ENCODE measurements around the gene NONO. TPM values are rescaled to one million over a fixed set of nuclear protein-coding genes. Genes with fewer than 3 reads are reported as not detected.
A peak's percentile ranks its signal among the peaks of the same experiment; 100 is the strongest.

NONO gene
- polyA plus RNA-seq, 1 donor from 2014 or later = 444 TPM

DNA sequence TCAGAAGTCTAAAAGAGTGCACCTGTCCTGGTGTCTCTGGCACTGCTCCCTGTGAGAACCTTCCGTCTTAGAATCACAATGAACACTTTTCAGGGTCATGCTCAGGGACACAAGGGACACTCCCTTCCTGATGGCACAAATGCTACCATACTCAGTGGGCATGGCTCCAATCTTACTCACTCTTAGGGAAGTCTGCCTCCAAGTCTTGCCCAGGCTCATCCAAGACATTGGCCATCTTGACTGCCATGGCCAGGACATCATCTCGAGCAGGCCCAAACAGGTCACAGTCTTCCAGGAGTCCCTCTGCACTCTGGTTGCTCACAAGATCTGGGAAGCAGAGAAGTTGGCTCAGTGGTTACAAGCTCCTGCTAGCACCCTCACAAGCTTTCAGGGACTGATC is 38.3 kb upstream of the NONO start:
- Histone ChIP-seq H3F3A (ENCODE audit: insufficient read depth, low read length, poor library complexity, severe bottlenecking) (no peaks in the 10 kb centered on the region), H3K27me3 (ENCODE audit: insufficient read depth, low read depth, low read length) (no peaks in the 10 kb centered on the region), H3K36me3 (ENCODE audit: insufficient read depth, low read length) (no peaks in the 10 kb centered on the region), H4K20me1 (ENCODE audit: insufficient read depth) (no peaks in the 10 kb centered on the region), H2AFZ (ENCODE audit: low read depth, low read length) (no peak overlapping the region), H3K4me3 (ENCODE audit: low read length) (no peak overlapping the region), H3K79me2 (replicated peaks; ENCODE audit: insufficient read depth, low read length) (no peaks in the 10 kb centered on the region), H3K9ac (ENCODE audit: low read length) (no peak overlapping the region), H3K9me2 (ENCODE audit: insufficient read depth, low read length) (no peaks in the 10 kb centered on the region), H3K9me3 (ENCODE audit: low read length) (no peaks in the 10 kb centered on the region), H3K4me2 (ENCODE audit: low read length) (no peak overlapping the region), H3K27ac (ENCODE audit: low read length) (no peak overlapping the region)
- TF ChIP-seq, protein P1, sequence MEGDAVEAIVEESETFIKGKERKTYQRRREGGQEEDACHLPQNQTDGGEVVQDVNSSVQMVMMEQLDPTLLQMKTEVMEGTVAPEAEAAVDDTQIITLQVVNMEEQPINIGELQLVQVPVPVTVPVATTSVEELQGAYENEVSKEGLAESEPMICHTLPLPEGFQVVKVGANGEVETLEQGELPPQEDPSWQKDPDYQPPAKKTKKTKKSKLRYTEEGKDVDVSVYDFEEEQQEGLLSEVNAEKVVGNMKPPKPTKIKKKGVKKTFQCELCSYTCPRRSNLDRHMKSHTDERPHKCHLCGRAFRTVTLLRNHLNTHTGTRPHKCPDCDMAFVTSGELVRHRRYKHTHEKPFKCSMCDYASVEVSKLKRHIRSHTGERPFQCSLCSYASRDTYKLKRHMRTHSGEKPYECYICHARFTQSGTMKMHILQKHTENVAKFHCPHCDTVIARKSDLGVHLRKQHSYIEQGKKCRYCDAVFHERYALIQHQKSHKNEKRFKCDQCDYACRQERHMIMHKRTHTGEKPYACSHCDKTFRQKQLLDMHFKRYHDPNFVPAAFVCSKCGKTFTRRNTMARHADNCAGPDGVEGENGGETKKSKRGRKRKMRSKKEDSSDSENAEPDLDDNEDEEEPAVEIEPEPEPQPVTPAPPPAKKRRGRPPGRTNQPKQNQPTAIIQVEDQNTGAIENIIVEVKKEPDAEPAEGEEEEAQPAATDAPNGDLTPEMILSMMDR (IDR thresholded peaks at IDR 0.05; ENCODE audit: poor library complexity, severe bottlenecking) = no peak
- TF ChIP-seq RAD21 (conservative IDR thresholded peaks at IDR 0.05) (no peak), EP300 (conservative IDR thresholded peaks at IDR 0.05; ENCODE audit: poor library complexity, severe bottlenecking) (no peak), POLR2AphosphoS5 (IDR thresholded peaks at IDR 0.05) (no peak), MXI1 (conservative IDR thresholded peaks at IDR 0.05; ENCODE audit: poor library complexity, severe bottlenecking) (no peak)
- TF ChIP-seq, protein P2, sequence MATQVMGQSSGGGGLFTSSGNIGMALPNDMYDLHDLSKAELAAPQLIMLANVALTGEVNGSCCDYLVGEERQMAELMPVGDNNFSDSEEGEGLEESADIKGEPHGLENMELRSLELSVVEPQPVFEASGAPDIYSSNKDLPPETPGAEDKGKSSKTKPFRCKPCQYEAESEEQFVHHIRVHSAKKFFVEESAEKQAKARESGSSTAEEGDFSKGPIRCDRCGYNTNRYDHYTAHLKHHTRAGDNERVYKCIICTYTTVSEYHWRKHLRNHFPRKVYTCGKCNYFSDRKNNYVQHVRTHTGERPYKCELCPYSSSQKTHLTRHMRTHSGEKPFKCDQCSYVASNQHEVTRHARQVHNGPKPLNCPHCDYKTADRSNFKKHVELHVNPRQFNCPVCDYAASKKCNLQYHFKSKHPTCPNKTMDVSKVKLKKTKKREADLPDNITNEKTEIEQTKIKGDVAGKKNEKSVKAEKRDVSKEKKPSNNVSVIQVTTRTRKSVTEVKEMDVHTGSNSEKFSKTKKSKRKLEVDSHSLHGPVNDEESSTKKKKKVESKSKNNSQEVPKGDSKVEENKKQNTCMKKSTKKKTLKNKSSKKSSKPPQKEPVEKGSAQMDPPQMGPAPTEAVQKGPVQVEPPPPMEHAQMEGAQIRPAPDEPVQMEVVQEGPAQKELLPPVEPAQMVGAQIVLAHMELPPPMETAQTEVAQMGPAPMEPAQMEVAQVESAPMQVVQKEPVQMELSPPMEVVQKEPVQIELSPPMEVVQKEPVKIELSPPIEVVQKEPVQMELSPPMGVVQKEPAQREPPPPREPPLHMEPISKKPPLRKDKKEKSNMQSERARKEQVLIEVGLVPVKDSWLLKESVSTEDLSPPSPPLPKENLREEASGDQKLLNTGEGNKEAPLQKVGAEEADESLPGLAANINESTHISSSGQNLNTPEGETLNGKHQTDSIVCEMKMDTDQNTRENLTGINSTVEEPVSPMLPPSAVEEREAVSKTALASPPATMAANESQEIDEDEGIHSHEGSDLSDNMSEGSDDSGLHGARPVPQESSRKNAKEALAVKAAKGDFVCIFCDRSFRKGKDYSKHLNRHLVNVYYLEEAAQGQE (IDR thresholded peaks at IDR 0.05; ENCODE audit: borderline replicate concordance) = no peak

DNA sequence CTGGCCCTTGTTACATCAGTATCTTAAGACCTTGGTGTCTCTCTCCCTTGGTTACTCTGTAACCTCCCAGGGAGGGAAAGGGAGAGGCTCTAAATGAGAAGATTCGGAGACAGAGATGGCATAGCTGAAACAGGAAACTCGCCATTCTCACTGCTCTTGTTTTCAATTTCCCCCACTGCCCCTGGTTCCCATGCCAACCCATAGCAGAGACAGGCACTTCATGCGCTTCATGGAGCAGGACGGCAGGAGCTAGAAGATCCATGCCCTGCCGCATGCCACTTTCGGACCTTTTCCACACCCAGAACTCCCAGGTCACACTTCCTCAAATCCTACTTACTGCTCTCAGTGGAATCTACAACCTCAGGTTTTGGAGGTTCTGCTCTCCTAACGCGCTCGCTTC is 32.6 kb upstream of the NONO start:
- Histone ChIP-seq H3F3A (ENCODE audit: insufficient read depth, low read length, poor library complexity, severe bottlenecking) (no peaks in the 10 kb centered on the region), H3K9me2 (ENCODE audit: insufficient read depth, low read length) (no peaks in the 10 kb centered on the region), H3K4me3 (ENCODE audit: low read length) (peak overlapping the region; percentile 74), H2AFZ (ENCODE audit: low read depth, low read length) (no peak overlapping the region), H3K4me2 (ENCODE audit: low read length) (no peak overlapping the region), H4K20me1 (ENCODE audit: insufficient read depth) (no peaks in the 10 kb centered on the region), H3K27me3 (ENCODE audit: insufficient read depth, low read depth, low read length) (no peaks in the 10 kb centered on the region), H3K36me3 (ENCODE audit: insufficient read depth, low read length) (no peaks in the 10 kb centered on the region), H3K27ac (ENCODE audit: low read length) (no peak overlapping the region), H3K79me2 (replicated peaks; ENCODE audit: insufficient read depth, low read length) (peaks cover 10% of the 10 kb centered on the region), H3K9ac (ENCODE audit: low read length) (no peak overlapping the region), H3K9me3 (ENCODE audit: low read length) (no peaks in the 10 kb centered on the region)
- TF ChIP-seq SMC3 (conservative IDR thresholded peaks at IDR 0.05; ENCODE audit: poor library complexity) = no peak
- TF ChIP-seq RAD21 (conservative IDR thresholded peaks at IDR 0.05) = no peak
- no peak for TF ChIP-seq EP300 (conservative IDR thresholded peaks at IDR 0.05; ENCODE audit: poor library complexity, severe bottlenecking)
- no peak for TF ChIP-seq MXI1 (conservative IDR thresholded peaks at IDR 0.05; ENCODE audit: poor library complexity, severe bottlenecking)

DNA sequence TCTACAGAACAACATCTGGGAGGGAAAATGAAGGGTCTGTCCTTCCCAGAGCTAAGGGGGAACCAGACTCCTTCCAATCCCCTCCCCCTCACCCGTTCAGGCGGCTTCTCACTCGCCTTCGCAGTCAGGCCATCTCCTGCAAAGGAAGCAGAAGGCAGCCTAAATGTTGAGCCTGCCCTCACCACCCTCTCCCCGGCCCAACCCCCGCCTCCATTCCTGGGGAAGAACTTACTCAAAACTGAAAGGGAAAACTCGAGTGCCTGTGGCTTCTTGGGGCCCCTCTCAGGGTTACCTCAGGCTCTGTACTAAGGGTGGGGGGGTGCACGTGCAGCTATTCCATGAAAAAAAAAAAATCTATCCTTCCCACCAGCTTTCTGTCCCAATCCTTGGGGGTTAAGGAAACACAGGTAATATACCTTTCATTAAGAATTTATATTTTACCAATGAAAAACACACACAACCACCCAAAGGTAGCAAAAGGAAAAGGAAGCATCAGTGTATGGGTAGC is 31.9 kb upstream of the NONO start:
- Histone ChIP-seq H3K27me3 (ENCODE audit: insufficient read depth, low read depth, low read length) (no peaks in the 10 kb centered on the region), H2AFZ (ENCODE audit: low read depth, low read length) (no peak overlapping the region), H3K79me2 (replicated peaks; ENCODE audit: insufficient read depth, low read length) (peaks cover 10% of the 10 kb centered on the region), H3K9me2 (ENCODE audit: insufficient read depth, low read length) (no peaks in the 10 kb centered on the region), H3K9ac (ENCODE audit: low read length) (no peak overlapping the region), H3K27ac (ENCODE audit: low read length) (no peak overlapping the region), H3F3A (ENCODE audit: insufficient read depth, low read length, poor library complexity, severe bottlenecking) (no peaks in the 10 kb centered on the region), H3K4me2 (ENCODE audit: low read length) (peak overlapping the region; percentile 35), H3K9me3 (ENCODE audit: low read length) (no peaks in the 10 kb centered on the region), H3K4me3 (ENCODE audit: low read length) (peak overlapping the region; percentile 74), H3K36me3 (ENCODE audit: insufficient read depth, low read length) (no peaks in the 10 kb centered on the region), H4K20me1 (ENCODE audit: insufficient read depth) (no peaks in the 10 kb centered on the region)
- TF ChIP-seq EP300 (conservative IDR thresholded peaks at IDR 0.05; ENCODE audit: poor library complexity, severe bottlenecking) (no peak), TAF1 (IDR thresholded peaks at IDR 0.05; ENCODE audit: low read depth) (no peak), SMC3 (conservative IDR thresholded peaks at IDR 0.05; ENCODE audit: poor library complexity) (no peak), POLR2AphosphoS5 (IDR thresholded peaks at IDR 0.05) (no peak), MXI1 (conservative IDR thresholded peaks at IDR 0.05; ENCODE audit: poor library complexity, severe bottlenecking) (no peak), RAD21 (conservative IDR thresholded peaks at IDR 0.05) (no peak), EZH2 (IDR thresholded peaks at IDR 0.05; ENCODE audit: borderline replicate concordance, insufficient read depth, low read length, poor library complexity, severe bottlenecking) (no peak)
- TF ChIP-seq, protein P2 (IDR thresholded peaks at IDR 0.05; ENCODE audit: borderline replicate concordance) = no peak
- TF ChIP-seq, protein P1 (IDR thresholded peaks at IDR 0.05; ENCODE audit: poor library complexity, severe bottlenecking) = no peak

All from neural cell (in vitro differentiated cells).